ENCODE measurements around the gene IQCC.

The IQCC gene

DNA sequence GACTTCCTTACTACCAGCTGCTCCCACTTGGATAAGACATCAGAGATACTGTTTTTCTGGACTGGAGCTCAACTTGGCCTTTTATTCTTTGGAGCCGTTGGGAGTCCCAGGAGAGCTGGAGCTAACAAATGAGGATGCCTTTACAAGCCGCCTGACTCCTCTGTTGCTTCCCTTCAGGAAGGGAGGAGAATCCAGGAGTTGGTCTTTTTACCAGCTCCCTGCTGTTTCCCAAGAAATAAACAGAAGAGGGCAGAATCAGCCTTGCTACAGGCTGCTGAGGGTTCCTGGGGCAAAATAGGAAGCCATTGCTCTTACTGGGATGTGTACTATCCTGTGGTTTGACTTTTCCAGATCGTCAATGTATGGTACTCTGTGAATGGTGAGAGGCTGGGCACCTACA lies 18.2 kb downstream of the IQCC start:
- Histone ChIP-seq H3K27ac (replicated peaks) (no peak overlapping the region), H3K4me3 (replicated peaks; ENCODE audit: insufficient read depth, low read length) (no peak overlapping the region), H3K27me3 (ENCODE audit: insufficient read depth, poor library complexity, severe bottlenecking) (no peaks in the 10 kb centered on the region)
- DNase-seq (ENCODE audit: low read depth in 1 of 2, low spot score in 1 of 2) = no peak
- TF ChIP-seq CTCF (IDR thresholded peaks at IDR 0.05; ENCODE audit: insufficient read depth, low read length) = no peak
- TF ChIP-seq GABPA (IDR thresholded peaks at IDR 0.05; ENCODE audit: low read depth) = no peak
- TF ChIP-seq SPI1 (IDR thresholded peaks at IDR 0.05; ENCODE audit: borderline replicate concordance, low read depth) = no peak
- TF ChIP-seq, protein P1, sequence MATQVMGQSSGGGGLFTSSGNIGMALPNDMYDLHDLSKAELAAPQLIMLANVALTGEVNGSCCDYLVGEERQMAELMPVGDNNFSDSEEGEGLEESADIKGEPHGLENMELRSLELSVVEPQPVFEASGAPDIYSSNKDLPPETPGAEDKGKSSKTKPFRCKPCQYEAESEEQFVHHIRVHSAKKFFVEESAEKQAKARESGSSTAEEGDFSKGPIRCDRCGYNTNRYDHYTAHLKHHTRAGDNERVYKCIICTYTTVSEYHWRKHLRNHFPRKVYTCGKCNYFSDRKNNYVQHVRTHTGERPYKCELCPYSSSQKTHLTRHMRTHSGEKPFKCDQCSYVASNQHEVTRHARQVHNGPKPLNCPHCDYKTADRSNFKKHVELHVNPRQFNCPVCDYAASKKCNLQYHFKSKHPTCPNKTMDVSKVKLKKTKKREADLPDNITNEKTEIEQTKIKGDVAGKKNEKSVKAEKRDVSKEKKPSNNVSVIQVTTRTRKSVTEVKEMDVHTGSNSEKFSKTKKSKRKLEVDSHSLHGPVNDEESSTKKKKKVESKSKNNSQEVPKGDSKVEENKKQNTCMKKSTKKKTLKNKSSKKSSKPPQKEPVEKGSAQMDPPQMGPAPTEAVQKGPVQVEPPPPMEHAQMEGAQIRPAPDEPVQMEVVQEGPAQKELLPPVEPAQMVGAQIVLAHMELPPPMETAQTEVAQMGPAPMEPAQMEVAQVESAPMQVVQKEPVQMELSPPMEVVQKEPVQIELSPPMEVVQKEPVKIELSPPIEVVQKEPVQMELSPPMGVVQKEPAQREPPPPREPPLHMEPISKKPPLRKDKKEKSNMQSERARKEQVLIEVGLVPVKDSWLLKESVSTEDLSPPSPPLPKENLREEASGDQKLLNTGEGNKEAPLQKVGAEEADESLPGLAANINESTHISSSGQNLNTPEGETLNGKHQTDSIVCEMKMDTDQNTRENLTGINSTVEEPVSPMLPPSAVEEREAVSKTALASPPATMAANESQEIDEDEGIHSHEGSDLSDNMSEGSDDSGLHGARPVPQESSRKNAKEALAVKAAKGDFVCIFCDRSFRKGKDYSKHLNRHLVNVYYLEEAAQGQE (IDR thresholded peaks at IDR 0.05; ENCODE audit: insufficient replicate concordance, low read depth) = no peak
- no peak for TF ChIP-seq POLR2AphosphoS5 (IDR thresholded peaks at IDR 0.05; ENCODE audit: low read depth)

GRCh38 chr1:32224285-32224684 lies 18.8 kb downstream of the IQCC start:
- H3K27me3 ChIP-seq (ENCODE audit: insufficient read depth, poor library complexity, severe bottlenecking) = no peaks in the 10 kb centered on the region
- H3K27ac ChIP-seq (replicated peaks) = no peak overlapping the region
- DNase-seq (ENCODE audit: low read depth in 1 of 2, low spot score in 1 of 2) = no peak
- TF ChIP-seq, protein P1 (IDR thresholded peaks at IDR 0.05; ENCODE audit: insufficient replicate concordance, low read depth) = no peak
- TF ChIP-seq POLR2AphosphoS5 (IDR thresholded peaks at IDR 0.05; ENCODE audit: low read depth) (no peak), CTCF (IDR thresholded peaks at IDR 0.05; ENCODE audit: insufficient read depth, low read length) (no peak), GABPA (IDR thresholded peaks at IDR 0.05; ENCODE audit: low read depth) (no peak), SPI1 (IDR thresholded peaks at IDR 0.05; ENCODE audit: borderline replicate concordance, low read depth) (no peak)
- no peak overlapping the region for H3K4me3 ChIP-seq (replicated peaks; ENCODE audit: insufficient read depth, low read length)

GRCh38 chr1:32228771-32229170 lies 23.3 kb downstream of the IQCC start:
- TF ChIP-seq CTCF (IDR thresholded peaks at IDR 0.05; ENCODE audit: insufficient read depth, low read length) (no peak), GABPA (IDR thresholded peaks at IDR 0.05; ENCODE audit: low read depth) (no peak), POLR2AphosphoS5 (IDR thresholded peaks at IDR 0.05; ENCODE audit: low read depth) (no peak), SPI1 (IDR thresholded peaks at IDR 0.05; ENCODE audit: borderline replicate concordance, low read depth) (no peak)
- TF ChIP-seq, protein P1 (IDR thresholded peaks at IDR 0.05; ENCODE audit: insufficient replicate concordance, low read depth) = no peak
- Histone ChIP-seq H3K27me3 (ENCODE audit: insufficient read depth, poor library complexity, severe bottlenecking) (no peaks in the 10 kb centered on the region), H3K4me3 (replicated peaks; ENCODE audit: insufficient read depth, low read length) (no peak overlapping the region), H3K27ac (replicated peaks) (no peak overlapping the region)
- no peak for DNase-seq (ENCODE audit: low read depth in 1 of 2, low spot score in 1 of 2)

All from HL-60 (cell line).